ENCODE results near the gene THADA.

The THADA gene

GRCh38 chr2:43430489-43430888 is 165.3 kb downstream of the THADA start:
- ChIA-PET POLR2A (no interaction called here), CTCF (no interaction called here)

GRCh38 chr2:43429369-43429768 is 166.5 kb downstream of the THADA start:
- CTCF ChIA-PET, result interaction anchor here (0.5 kb wide), 1 partner anchor 323 kb away, joined by 3 read pairs; no protein-coding TSS in a partner anchor
- TF ChIP-seq PRDM4 (tag by site-specific recombination; IDR thresholded peaks at IDR 0.05), result no peak
- no peak for TF ChIP-seq ZNF148 (tag by site-specific recombination; IDR thresholded peaks at IDR 0.05; ENCODE audit: borderline replicate concordance)
- TF ChIP-seq HOXA7 (CRISPR knock-in tag; IDR thresholded peaks at IDR 0.05; ENCODE audit: borderline replicate concordance), result no peak
- TF ChIP-seq ZNF600 (tag by site-specific recombination; IDR thresholded peaks at IDR 0.05), result no peak
- no peak for TF ChIP-seq YY2 (tag by site-specific recombination; IDR thresholded peaks at IDR 0.05)
- no peak for TF ChIP-seq ZFHX2 (tag by site-specific recombination; conservative IDR thresholded peaks at IDR 0.05)
- TF ChIP-seq ZNF560 (tag by site-specific recombination; IDR thresholded peaks at IDR 0.05; ENCODE audit: borderline replicate concordance), result no peak
- no peak for TF ChIP-seq ZNF404 (tag by site-specific recombination; IDR thresholded peaks at IDR 0.05)
- TF ChIP-seq ZBTB26 (tag by site-specific recombination; optimal IDR thresholded peaks at IDR 0.05), result no peak
- TF ChIP-seq ZBTB10 (tag by site-specific recombination; IDR thresholded peaks at IDR 0.05), result no peak

More at GRCh38 chr2:43430489-43430888, 165.3 kb downstream of the THADA start:
- H3K4me1 ChIP-seq (ENCODE audit: control insufficient read depth, insufficient read depth, low read length), result no peaks in the 10 kb centered on the region
- no peaks in the 10 kb centered on the region for H3K36me3 ChIP-seq (ENCODE audit: control insufficient read depth in 2 of 2, insufficient read depth in 1 of 2, low read length in 2 of 2)
- TF ChIP-seq ZNF266 (tag by site-specific recombination; IDR thresholded peaks at IDR 0.05; ENCODE audit: low read depth) (no peak), ZFP69B (tag by site-specific recombination; IDR thresholded peaks at IDR 0.05) (no peak), YY1 (tag by site-specific recombination; IDR thresholded peaks at IDR 0.05) (no peak), AEBP2 (tag by site-specific recombination; IDR thresholded peaks at IDR 0.05; ENCODE audit: borderline replicate concordance) (no peak), BCL11A (tag by site-specific recombination; IDR thresholded peaks at IDR 0.05; ENCODE audit: low read depth) (no peak), TCF7L2 (IDR thresholded peaks at IDR 0.05; ENCODE audit: borderline replicate concordance, low read depth, low read length) (no peak), PRDM10 (tag by site-specific recombination; IDR thresholded peaks at IDR 0.05) (no peak), TRIM28 (IDR thresholded peaks at IDR 0.05; ENCODE audit: borderline replicate concordance, low read length) (no peak), ZNF211 (tag by site-specific recombination; IDR thresholded peaks at IDR 0.05; ENCODE audit: low read depth) (no peak)
- H3K4me3 ChIP-seq (ENCODE audit: low read depth, low read length), result no peak overlapping the region
- no peak overlapping the region for H3K27ac ChIP-seq (ENCODE audit: extremely low read depth, low read depth, low read length)
- H3K9me3 ChIP-seq (ENCODE audit: control insufficient read depth, insufficient read depth, low read depth, low read length), result no peaks in the 10 kb centered on the region

More at GRCh38 chr2:43429369-43429768, 166.5 kb downstream of the THADA start:
- no peaks in the 10 kb centered on the region for H3K4me1 ChIP-seq (ENCODE audit: control insufficient read depth, insufficient read depth, low read length)
- no peak overlapping the region for H3K4me3 ChIP-seq (ENCODE audit: low read depth, low read length)
- H3K9me3 ChIP-seq (ENCODE audit: control insufficient read depth, insufficient read depth, low read depth, low read length), result no peaks in the 10 kb centered on the region
- H3K27ac ChIP-seq (ENCODE audit: extremely low read depth, low read depth, low read length), result no peak overlapping the region
- no peaks in the 10 kb centered on the region for H3K36me3 ChIP-seq (ENCODE audit: control insufficient read depth in 2 of 2, insufficient read depth in 1 of 2, low read length in 2 of 2)
- POLR2A ChIA-PET, result no interaction called here

Data from HEK293 (cell line).